Measurements from ENCODE around the gene KRTAP2-4.
"Not testable (repeated sequence)": the region's sequence is repeated elsewhere in the genome, so short reads cannot be mapped to it uniquely, and the experiment has no call there.

KRTAP2-4 gene

GRCh38 chr17:41098042-41098441, 32.4 kb upstream of the KRTAP2-4 start, which contains the start of gene KRTAP4-8:
Gene KRTAP4-8, minus strand, starts transcription at chr17:41098142. Its CDS starts 58 bp downstream, at chr17:41098084.
- no peaks in the 10 kb centered on the region for H4K20me1 ChIP-seq (ENCODE audit: insufficient read depth, low read length)
- no peaks in the 10 kb centered on the region for H3K79me2 ChIP-seq (ENCODE audit: low read length)
- H3K9me3 ChIP-seq (ENCODE audit: insufficient read depth, low read length), result no peaks in the 10 kb centered on the region
- no peak within 1 kb of the TSS for H3K27ac ChIP-seq (ENCODE audit: low read length)
- no peak for TF ChIP-seq CTCF (IDR thresholded peaks at IDR 0.05; ENCODE audit: low read depth, low read length)
- no peak for TF ChIP-seq EZH2phosphoT487 (IDR thresholded peaks at IDR 0.05; ENCODE audit: low read depth)
- no peaks in the 10 kb centered on the region for H3K27me3 ChIP-seq (ENCODE audit: low read depth, low read length)
- H3K4me3 ChIP-seq (ENCODE audit: low read length), result no peak within 1 kb of the TSS
- H3K4me2 ChIP-seq (ENCODE audit: low read length), result no peak within 1 kb of the TSS
- H3K4me1 ChIP-seq (ENCODE audit: low read length), result no peaks in the 10 kb centered on the region
- no peak within 1 kb of the TSS for H2AFZ ChIP-seq (ENCODE audit: low read depth, low read length)
- no peak within 1 kb of the TSS for H3K9ac ChIP-seq (ENCODE audit: low read length)
- no peaks in the 10 kb centered on the region for H3K36me3 ChIP-seq (replicated peaks; ENCODE audit: low read depth, low read length)

GRCh38 chr17:41096055-41096454, 30.4 kb upstream of the KRTAP2-4 start:
- no peak overlapping the region for H3K4me3 ChIP-seq (ENCODE audit: low read length)
- TF ChIP-seq EZH2phosphoT487 (IDR thresholded peaks at IDR 0.05; ENCODE audit: low read depth), result no peak
- no peak for TF ChIP-seq CTCF (IDR thresholded peaks at IDR 0.05; ENCODE audit: low read depth, low read length)
- no peak overlapping the region for H2AFZ ChIP-seq (ENCODE audit: low read depth, low read length)

GRCh38 chr17:41088760-41089352, 23.2 kb upstream of the KRTAP2-4 start:
- not testable (repeated sequence) for H3K79me2 ChIP-seq (ENCODE audit: low read length); H3K27ac ChIP-seq (ENCODE audit: low read length); H3K9ac ChIP-seq (ENCODE audit: low read length); H3K4me2 ChIP-seq (ENCODE audit: low read length); H3K9me3 ChIP-seq (ENCODE audit: insufficient read depth, low read length); H3K4me3 ChIP-seq (ENCODE audit: low read length); H4K20me1 ChIP-seq (ENCODE audit: insufficient read depth, low read length); H3K36me3 ChIP-seq (replicated peaks; ENCODE audit: low read depth, low read length); H3K27me3 ChIP-seq (ENCODE audit: low read depth, low read length); H2AFZ ChIP-seq (ENCODE audit: low read depth, low read length); H3K4me1 ChIP-seq (ENCODE audit: low read length)

More at GRCh38 chr17:41096055-41096454, 30.4 kb upstream of the KRTAP2-4 start:
- Histone ChIP-seq H4K20me1 (ENCODE audit: insufficient read depth, low read length) (no peaks in the 10 kb centered on the region), H3K9me3 (ENCODE audit: insufficient read depth, low read length) (no peaks in the 10 kb centered on the region), H3K4me2 (ENCODE audit: low read length) (no peak overlapping the region), H3K9ac (ENCODE audit: low read length) (no peak overlapping the region), H3K27ac (ENCODE audit: low read length) (no peak overlapping the region), H3K79me2 (ENCODE audit: low read length) (no peaks in the 10 kb centered on the region), H3K27me3 (ENCODE audit: low read depth, low read length) (no peaks in the 10 kb centered on the region), H3K36me3 (replicated peaks; ENCODE audit: low read depth, low read length) (no peaks in the 10 kb centered on the region), H3K4me1 (ENCODE audit: low read length) (no peaks in the 10 kb centered on the region)

GRCh38 chr17:41084100-41084856, 18.6 kb upstream of the KRTAP2-4 start, which contains the start of gene KRTAP4-7:
Gene KRTAP4-7, plus strand, starts transcription at chr17:41084150. Its CDS starts 57 bp downstream, at chr17:41084207.
- not testable (repeated sequence) for H3K9me3 ChIP-seq (ENCODE audit: insufficient read depth, low read length); H3K27me3 ChIP-seq (ENCODE audit: low read depth, low read length); H3K27ac ChIP-seq (ENCODE audit: low read length); H3K9ac ChIP-seq (ENCODE audit: low read length); H2AFZ ChIP-seq (ENCODE audit: low read depth, low read length); H3K4me3 ChIP-seq (ENCODE audit: low read length); H3K4me2 ChIP-seq (ENCODE audit: low read length); H3K36me3 ChIP-seq (replicated peaks; ENCODE audit: low read depth, low read length); H3K79me2 ChIP-seq (ENCODE audit: low read length); H4K20me1 ChIP-seq (ENCODE audit: insufficient read depth, low read length); H3K4me1 ChIP-seq (ENCODE audit: low read length)

- H3K27ac ChIP-seq (ENCODE audit: low read length); H2AFZ ChIP-seq (ENCODE audit: low read depth, low read length); H3K4me2 ChIP-seq (ENCODE audit: low read length): not testable (repeated sequence)
These were observed 17.7 kb upstream of the KRTAP2-4 start for GRCh38 chr17:41083427-41083826.

More at GRCh38 chr17:41083427-41083826, 17.7 kb upstream of the KRTAP2-4 start:
- not testable (repeated sequence) for H3K9ac ChIP-seq (ENCODE audit: low read length); H3K9me3 ChIP-seq (ENCODE audit: insufficient read depth, low read length); H3K4me3 ChIP-seq (ENCODE audit: low read length); H3K79me2 ChIP-seq (ENCODE audit: low read length); H3K36me3 ChIP-seq (replicated peaks; ENCODE audit: low read depth, low read length); H3K27me3 ChIP-seq (ENCODE audit: low read depth, low read length); H4K20me1 ChIP-seq (ENCODE audit: insufficient read depth, low read length); H3K4me1 ChIP-seq (ENCODE audit: low read length)

Measured in OCI-LY3 (cell line).